HEK293 (cell line): ENCODE results near the gene DPY19L3.
A peak's percentile ranks its signal among the peaks of the same experiment; 100 is the strongest.

Experiments
- CTCF ChIA-PET: fragments of 350-600 bp; formaldehyde crosslinking; extraction: SDS; loops from one replicate; lab custom pipeline; 2021; ENCODE audit warnings: antibody characterized with exemption; lab: Yijun Ruan, JAX
- POLR2A ChIA-PET: fragments of 300-600 bp; formaldehyde crosslinking; extraction: SDS; loops from one replicate; lab custom pipeline; 2020; ENCODE audit warnings: antibody characterized with exemption, inconsistent platforms; lab: Yijun Ruan, JAX
- H3K27ac ChIP-seq: fragments of 200-500 bp; sonication (Bioruptor generic); 2 replicates; pipeline ENCODE4 v1.5.1; 2014; ENCODE audit warnings: low read depth, low read length, control low read depth, inconsistent platforms; ENCODE audit errors: extremely low read depth
- H3K36me3 ChIP-seq, 2 experiments: fragments of 200-500 bp in 1 of 2; sonication (Bioruptor generic) in 1 of 2; 1 replicate in 1 of 2; 2 replicates in 1 of 2; pipeline ENCODE4 v1.5.1; 2014 to 2017; ENCODE audit warnings: inconsistent platforms in 2 of 2, low read length in 2 of 2; ENCODE audit not compliant: control insufficient read depth in 2 of 2, insufficient read depth in 1 of 2
- H3K4me1 ChIP-seq: fragments of 200-500 bp; sonication (Bioruptor generic); 2 replicates; pipeline ENCODE4 v1.5.1; 2014; ENCODE audit warnings: mild to moderate bottlenecking, low read length, inconsistent platforms; ENCODE audit not compliant: control insufficient read depth, insufficient read depth
- H3K4me3 ChIP-seq: 2 replicates; pipeline ENCODE4 v1.5.1; 2011; ENCODE audit warnings: low read depth, mild to moderate bottlenecking, control low read depth, low read length, moderate library complexity
- H3K9me3 ChIP-seq: fragments of 200-500 bp; sonication (Bioruptor generic); 2 replicates; pipeline ENCODE4 v1.5.1; 2014; ENCODE audit warnings: low read depth, low read length, inconsistent platforms; ENCODE audit not compliant: control insufficient read depth, insufficient read depth
- SP3 ChIP-seq: fragments of 450-650 bp; formaldehyde crosslinking; IDR thresholded peaks from 2 replicates; pipeline ENCODE4 v1.5.1; 2016; ENCODE audit warnings: missing biosample characterization, missing genetic modification characterization
- SP7 ChIP-seq: fragments of 450-650 bp; formaldehyde crosslinking; IDR thresholded peaks from 2 replicates; pipeline ENCODE4 v1.5.1; 2016; ENCODE audit warnings: missing biosample characterization, missing genetic modification characterization
- ZBTB17 ChIP-seq: fragments of 450-650 bp; formaldehyde crosslinking; IDR thresholded peaks from 2 replicates; pipeline ENCODE4 v1.5.1; 2016; ENCODE audit warnings: missing biosample characterization, missing genetic modification characterization
- ZFHX2 ChIP-seq: fragments of 450-650 bp; formaldehyde crosslinking; conservative IDR thresholded peaks from 2 replicates; pipeline ENCODE4 v1.5.1; 2016; ENCODE audit warnings: missing biosample characterization, missing genetic modification characterization
- ZNF114 ChIP-seq: fragments of 450-650 bp; formaldehyde crosslinking; IDR thresholded peaks from 2 replicates; pipeline ENCODE4 v1.5.0; 2017; ENCODE audit warnings: missing biosample characterization, missing genetic modification characterization
- ZNF155 ChIP-seq: fragments of 450-650 bp; formaldehyde crosslinking; IDR thresholded peaks from 2 replicates; pipeline ENCODE4 v1.5.1; 2016; ENCODE audit warnings: missing biosample characterization, missing genetic modification characterization
- ZNF18 ChIP-seq: fragments of 450-650 bp; formaldehyde crosslinking; IDR thresholded peaks from 2 replicates; pipeline ENCODE4 v1.5.1; 2016; ENCODE audit warnings: missing biosample characterization, missing genetic modification characterization
- ZNF184 ChIP-seq: fragments of 450-650 bp; IDR thresholded peaks from 2 replicates; pipeline ENCODE4 v1.5.1; 2018; ENCODE audit warnings: missing biosample characterization, mild to moderate bottlenecking, missing genetic modification characterization
- ZNF473 ChIP-seq: fragments of 450-650 bp; formaldehyde crosslinking; IDR thresholded peaks from 2 replicates; pipeline ENCODE4 v1.5.1; 2017; ENCODE audit warnings: missing biosample characterization, missing genetic modification characterization
- ZNF555 ChIP-seq: fragments of 450-650 bp; formaldehyde crosslinking; conservative IDR thresholded peaks from 2 replicates; pipeline ENCODE4 v1.5.1; 2017; ENCODE audit warnings: missing biosample characterization, mild to moderate bottlenecking, missing genetic modification characterization, inconsistent platforms
- ZNF561 ChIP-seq: fragments of 450-650 bp; IDR thresholded peaks from 2 replicates; pipeline ENCODE4 v1.5.1; 2018; ENCODE audit warnings: missing biosample characterization, missing genetic modification characterization, borderline replicate concordance
- ZNF600 ChIP-seq: fragments of 450-650 bp; formaldehyde crosslinking; IDR thresholded peaks from 2 replicates; pipeline ENCODE4 v1.5.1; 2016; ENCODE audit warnings: missing biosample characterization, missing genetic modification characterization
- TF ChIP-seq, protein P1 (sequence below): fragments of 450-650 bp; formaldehyde crosslinking; IDR thresholded peaks from 2 replicates; pipeline ENCODE4 v1.5.1; 2016; ENCODE audit warnings: missing biosample characterization, missing genetic modification characterization, low read depth
- TF ChIP-seq, protein P2 (sequence below): fragments of 450-650 bp; IDR thresholded peaks from 2 replicates; pipeline ENCODE4 v1.5.1; 2018; ENCODE audit warnings: missing biosample characterization, mild to moderate bottlenecking, missing genetic modification characterization
- TF ChIP-seq, protein P3 (sequence below): fragments of 450-650 bp; formaldehyde crosslinking; conservative IDR thresholded peaks from 2 replicates; pipeline ENCODE4 v1.5.1; 2016; ENCODE audit warnings: low read depth, missing biosample characterization, missing genetic modification characterization
- TF ChIP-seq, protein P4 (sequence below): fragments of 450-650 bp; formaldehyde crosslinking; IDR thresholded peaks from 2 replicates; pipeline ENCODE4 v1.5.1; 2017; ENCODE audit warnings: missing biosample characterization, missing genetic modification characterization

DPY19L3 gene

DNA sequence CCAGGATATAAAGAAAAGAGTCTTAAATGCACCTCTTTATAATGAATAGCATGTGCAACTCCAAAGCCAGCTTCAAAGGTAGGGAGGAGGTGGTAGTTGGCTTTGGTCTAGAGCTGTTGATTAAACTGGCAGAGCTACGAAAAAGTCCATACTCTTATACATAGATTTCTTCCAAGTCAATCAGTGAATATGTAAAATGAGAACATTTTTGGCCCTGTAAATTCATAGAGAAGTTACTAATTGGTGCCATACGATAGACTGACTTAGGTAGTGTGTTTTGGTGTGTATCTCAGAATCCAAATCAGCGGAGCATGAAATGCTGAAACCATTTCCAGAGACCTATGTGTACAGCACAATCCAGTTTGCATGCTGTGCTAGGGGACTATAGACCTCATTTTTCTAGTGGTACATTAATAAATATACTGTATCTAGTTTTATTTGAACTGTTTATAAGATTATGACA, 17.1 kb upstream of the DPY19L3 start:
- ChIA-PET CTCF (interaction anchor here (0.8 to 3.5 kb wide), 6 partner anchors 9 to 275 kb away, joined by 3 to 26 read pairs (median 5); partner anchors contain the start of gene DPY19L3), POLR2A (interaction anchor here (0.5 to 1.7 kb wide), 3 partner anchors 13 to 1996 kb away, joined by 3 to 11 read pairs (median 5); partner anchors contain the start of gene DPY19L3)
- peaks cover 22% of the 10 kb centered on the region for H3K4me1 ChIP-seq
- H3K9me3 ChIP-seq: no peaks in the 10 kb centered on the region; the same call in 1 of the 2 replicates
- H3K36me3 ChIP-seq: peaks cover 11 to 65% of the 10 kb centered on the region in 2 experiments
- TF ChIP-seq, protein P1, sequence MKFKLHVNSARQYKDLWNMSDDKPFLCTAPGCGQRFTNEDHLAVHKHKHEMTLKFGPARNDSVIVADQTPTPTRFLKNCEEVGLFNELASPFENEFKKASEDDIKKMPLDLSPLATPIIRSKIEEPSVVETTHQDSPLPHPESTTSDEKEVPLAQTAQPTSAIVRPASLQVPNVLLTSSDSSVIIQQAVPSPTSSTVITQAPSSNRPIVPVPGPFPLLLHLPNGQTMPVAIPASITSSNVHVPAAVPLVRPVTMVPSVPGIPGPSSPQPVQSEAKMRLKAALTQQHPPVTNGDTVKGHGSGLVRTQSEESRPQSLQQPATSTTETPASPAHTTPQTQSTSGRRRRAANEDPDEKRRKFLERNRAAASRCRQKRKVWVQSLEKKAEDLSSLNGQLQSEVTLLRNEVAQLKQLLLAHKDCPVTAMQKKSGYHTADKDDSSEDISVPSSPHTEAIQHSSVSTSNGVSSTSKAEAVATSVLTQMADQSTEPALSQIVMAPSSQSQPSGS (tag by site-specific recombination): 0 out of 2 replicates have a peak, but pooled peaks have one; percentile 19
- TF ChIP-seq, protein P2, sequence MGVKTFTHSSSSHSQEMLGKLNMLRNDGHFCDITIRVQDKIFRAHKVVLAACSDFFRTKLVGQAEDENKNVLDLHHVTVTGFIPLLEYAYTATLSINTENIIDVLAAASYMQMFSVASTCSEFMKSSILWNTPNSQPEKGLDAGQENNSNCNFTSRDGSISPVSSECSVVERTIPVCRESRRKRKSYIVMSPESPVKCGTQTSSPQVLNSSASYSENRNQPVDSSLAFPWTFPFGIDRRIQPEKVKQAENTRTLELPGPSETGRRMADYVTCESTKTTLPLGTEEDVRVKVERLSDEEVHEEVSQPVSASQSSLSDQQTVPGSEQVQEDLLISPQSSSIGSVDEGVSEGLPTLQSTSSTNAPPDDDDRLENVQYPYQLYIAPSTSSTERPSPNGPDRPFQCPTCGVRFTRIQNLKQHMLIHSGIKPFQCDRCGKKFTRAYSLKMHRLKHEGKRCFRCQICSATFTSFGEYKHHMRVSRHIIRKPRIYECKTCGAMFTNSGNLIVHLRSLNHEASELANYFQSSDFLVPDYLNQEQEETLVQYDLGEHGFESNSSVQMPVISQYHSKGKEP (tag by site-specific recombination): 0 out of 2 replicates have a peak, but pooled peaks have one; percentile 74
- TF ChIP-seq ZNF600 (tag by site-specific recombination): peak; percentile 70; the same call in 1 of the 2 replicates
- TF ChIP-seq ZNF473: no peak
- no peak for TF ChIP-seq ZNF114 (tag by site-specific recombination)
- no peak for TF ChIP-seq ZFHX2 (tag by site-specific recombination)
- TF ChIP-seq ZNF18 (tag by site-specific recombination): peak; percentile 72
- TF ChIP-seq ZNF155 (tag by site-specific recombination): no peak
- TF ChIP-seq, protein P3, sequence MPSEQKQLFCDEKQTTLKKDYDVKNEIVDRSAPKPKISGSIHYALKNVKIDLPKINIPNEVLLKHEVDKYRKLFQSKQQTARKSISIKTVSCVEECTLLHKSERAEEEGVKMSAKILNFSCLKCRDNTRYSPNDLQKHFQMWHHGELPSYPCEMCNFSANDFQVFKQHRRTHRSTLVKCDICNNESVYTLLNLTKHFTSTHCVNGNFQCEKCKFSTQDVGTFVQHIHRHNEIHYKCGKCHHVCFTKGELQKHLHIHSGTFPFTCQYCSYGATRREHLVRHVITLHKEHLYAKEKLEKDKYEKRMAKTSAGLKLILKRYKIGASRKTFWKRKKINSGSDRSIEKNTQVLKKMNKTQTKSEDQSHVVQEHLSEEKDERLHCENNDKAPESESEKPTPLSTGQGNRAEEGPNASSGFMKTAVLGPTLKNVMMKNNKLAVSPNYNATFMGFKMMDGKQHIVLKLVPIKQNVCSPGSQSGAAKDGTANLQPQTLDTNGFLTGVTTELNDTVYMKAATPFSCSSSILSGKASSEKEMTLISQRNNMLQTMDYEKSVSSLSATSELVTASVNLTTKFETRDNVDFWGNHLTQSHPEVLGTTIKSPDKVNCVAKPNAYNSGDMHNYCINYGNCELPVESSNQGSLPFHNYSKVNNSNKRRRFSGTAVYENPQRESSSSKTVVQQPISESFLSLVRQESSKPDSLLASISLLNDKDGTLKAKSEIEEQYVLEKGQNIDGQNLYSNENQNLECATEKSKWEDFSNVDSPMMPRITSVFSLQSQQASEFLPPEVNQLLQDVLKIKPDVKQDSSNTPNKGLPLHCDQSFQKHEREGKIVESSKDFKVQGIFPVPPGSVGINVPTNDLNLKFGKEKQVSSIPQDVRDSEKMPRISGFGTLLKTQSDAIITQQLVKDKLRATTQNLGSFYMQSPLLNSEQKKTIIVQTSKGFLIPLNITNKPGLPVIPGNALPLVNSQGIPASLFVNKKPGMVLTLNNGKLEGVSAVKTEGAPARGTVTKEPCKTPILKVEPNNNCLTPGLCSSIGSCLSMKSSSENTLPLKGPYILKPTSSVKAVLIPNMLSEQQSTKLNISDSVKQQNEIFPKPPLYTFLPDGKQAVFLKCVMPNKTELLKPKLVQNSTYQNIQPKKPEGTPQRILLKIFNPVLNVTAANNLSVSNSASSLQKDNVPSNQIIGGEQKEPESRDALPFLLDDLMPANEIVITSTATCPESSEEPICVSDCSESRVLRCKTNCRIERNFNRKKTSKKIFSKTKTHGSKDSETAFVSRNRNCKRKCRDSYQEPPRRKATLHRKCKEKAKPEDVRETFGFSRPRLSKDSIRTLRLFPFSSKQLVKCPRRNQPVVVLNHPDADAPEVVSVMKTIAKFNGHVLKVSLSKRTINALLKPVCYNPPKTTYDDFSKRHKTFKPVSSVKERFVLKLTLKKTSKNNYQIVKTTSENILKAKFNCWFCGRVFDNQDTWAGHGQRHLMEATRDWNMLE (tag by site-specific recombination): 0 out of 2 replicates have a peak, but pooled peaks have one; percentile 19
- TF ChIP-seq ZNF184 (tag by site-specific recombination): 0 out of 2 replicates have a peak, but pooled peaks have one; percentile 40
- TF ChIP-seq, protein P4, sequence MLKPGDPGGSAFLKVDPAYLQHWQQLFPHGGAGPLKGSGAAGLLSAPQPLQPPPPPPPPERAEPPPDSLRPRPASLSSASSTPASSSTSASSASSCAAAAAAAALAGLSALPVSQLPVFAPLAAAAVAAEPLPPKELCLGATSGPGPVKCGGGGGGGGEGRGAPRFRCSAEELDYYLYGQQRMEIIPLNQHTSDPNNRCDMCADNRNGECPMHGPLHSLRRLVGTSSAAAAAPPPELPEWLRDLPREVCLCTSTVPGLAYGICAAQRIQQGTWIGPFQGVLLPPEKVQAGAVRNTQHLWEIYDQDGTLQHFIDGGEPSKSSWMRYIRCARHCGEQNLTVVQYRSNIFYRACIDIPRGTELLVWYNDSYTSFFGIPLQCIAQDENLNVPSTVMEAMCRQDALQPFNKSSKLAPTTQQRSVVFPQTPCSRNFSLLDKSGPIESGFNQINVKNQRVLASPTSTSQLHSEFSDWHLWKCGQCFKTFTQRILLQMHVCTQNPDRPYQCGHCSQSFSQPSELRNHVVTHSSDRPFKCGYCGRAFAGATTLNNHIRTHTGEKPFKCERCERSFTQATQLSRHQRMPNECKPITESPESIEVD: peak; percentile 65
- no peak for TF ChIP-seq ZNF555 (tag by site-specific recombination)
- 0 out of 2 replicates have a peak, but pooled peaks have one; percentile 12 for TF ChIP-seq ZNF561
- 0 out of 2 replicates have a peak, but pooled peaks have one; percentile 16 for TF ChIP-seq SP7 (tag by site-specific recombination)
- TF ChIP-seq ZBTB17 (tag by site-specific recombination): peak; percentile 67
- no peak for TF ChIP-seq SP3
- peak overlapping the region; percentile 25; the same call in 1 of the 2 replicates for H3K27ac ChIP-seq
- no peak overlapping the region for H3K4me3 ChIP-seq
